NCI-H1417 treated with DMSO at 0.1 percent for 48 hours (cell line): ENCODE measurements around the gene NDUFB11.

Experiments used
- DNase-seq: peaks from one replicate; lab custom pipeline; 2025; lab: John Stamatoyannopoulos, UW

NDUFB11 gene

GRCh38 chrX:47174846-47175587 lies 30.5 kb upstream of the NDUFB11 start:
- DNase-seq = no peak

DNA sequence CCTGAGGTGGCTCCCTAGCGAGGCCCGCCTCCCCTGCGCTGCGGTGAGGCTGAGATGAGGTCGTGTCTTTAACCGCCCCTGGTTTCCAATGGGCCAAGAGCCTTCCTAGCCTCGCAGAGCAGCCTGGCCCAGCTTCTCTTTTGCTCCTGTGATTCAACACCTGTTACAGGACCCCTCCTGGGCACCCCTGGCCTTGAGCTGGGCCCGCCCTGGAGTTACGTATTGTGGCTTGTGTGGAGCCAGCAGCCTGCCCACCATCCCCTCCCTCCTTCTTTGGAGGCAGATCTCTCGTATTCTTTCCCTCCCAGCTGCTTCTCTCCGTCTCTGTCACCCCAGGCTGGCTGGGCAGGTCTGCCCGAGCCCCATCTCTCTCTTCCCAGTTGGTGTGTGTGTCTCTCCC lies 29.9 kb upstream of the NDUFB11 start:
- DNase-seq = no peak

- DNase-seq = no peak
Observed at GRCh38 chrX:47172971-47173792, 28.7 kb upstream of the NDUFB11 start.

DNA sequence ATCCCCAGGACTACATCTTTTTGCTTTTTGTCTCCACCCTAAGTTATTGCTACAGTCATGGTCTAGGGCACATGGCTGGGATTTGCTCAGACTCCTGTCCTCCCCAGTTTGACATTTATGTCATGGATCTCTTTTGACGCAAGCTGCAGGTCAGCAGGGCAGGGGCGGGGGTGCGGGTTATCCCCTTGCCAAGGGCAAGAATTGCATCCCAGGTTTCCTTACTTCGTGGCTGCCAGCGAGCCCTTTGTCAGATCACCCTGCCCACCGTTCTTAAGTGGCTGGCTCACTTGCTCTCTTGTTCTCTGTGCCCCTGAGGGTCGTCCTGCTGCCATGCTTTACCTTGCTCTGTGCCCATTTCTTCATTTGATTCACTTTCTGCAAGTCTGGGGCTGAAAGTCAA lies 28.0 kb upstream of the NDUFB11 start:
- no peak for DNase-seq

DNA sequence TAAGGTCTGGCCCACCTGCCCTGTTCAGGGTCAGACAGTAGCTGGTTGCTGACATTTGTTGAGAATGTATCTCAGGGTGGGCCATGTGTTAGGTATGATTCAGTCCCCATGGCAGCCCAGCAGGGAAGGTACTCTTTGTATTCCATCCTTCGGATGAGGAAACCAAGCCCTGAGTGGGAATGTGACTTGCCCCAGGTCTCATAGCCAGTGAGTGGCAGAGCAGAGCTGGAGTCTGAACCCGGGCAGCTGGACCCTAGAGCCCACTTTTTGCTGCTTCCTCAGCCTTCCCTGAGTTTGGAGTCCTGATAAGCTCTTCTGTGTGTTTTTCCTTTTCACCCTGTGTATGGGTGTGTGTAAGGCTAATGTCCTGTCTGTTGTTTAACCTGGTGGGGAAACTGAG lies 27.5 kb upstream of the NDUFB11 start:
- no peak for DNase-seq

DNA sequence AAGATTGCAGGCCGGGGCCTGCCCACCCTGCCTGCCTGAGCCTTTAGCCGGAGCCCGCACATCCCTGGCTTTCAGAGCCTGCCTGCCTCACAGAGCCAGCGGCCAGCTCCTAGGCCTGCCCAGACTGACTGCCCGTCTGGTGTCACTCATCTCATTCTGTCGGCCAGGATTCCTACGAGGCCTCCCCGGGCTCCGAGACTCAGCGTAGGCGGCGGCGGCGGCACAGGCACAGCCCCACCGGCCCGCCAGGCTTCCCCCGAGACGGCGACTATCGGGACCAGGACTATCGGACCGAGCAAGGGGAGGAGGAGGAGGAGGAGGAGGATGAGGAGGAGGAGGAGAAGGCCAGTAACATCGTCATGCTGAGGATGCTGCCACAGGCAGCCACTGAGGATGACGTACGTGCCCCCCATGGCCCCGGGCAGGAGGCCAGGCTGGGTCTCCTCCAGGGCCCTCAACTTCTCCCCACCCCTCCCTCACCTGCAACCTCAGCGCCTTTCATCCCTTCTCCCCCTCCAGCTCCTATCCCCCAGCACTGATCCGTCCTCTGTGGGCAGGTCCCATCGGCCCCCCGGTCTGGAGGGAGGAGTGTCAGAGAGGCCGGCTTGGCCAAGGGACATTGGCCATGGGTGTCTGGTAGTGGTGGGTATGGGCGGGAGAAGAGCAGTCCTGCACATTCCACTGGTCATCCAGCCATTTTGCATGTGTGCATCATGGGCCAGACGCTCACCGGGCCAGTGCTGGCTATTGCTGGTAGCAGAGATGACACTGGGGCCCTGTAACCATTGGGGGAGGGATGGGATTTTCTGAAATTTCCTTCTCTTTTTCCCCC lies 26.6 kb upstream of the NDUFB11 start:
- DNase-seq = no peak

- no peak for DNase-seq
Observed at GRCh38 chrX:47169726-47170515, 25.4 kb upstream of the NDUFB11 start.

GRCh38 chrX:47169273-47169672 lies 24.8 kb upstream of the NDUFB11 start:
- DNase-seq = no peak

- DNase-seq = no peak
Observed at GRCh38 chrX:47168495-47169073, 24.1 kb upstream of the NDUFB11 start.

DNA sequence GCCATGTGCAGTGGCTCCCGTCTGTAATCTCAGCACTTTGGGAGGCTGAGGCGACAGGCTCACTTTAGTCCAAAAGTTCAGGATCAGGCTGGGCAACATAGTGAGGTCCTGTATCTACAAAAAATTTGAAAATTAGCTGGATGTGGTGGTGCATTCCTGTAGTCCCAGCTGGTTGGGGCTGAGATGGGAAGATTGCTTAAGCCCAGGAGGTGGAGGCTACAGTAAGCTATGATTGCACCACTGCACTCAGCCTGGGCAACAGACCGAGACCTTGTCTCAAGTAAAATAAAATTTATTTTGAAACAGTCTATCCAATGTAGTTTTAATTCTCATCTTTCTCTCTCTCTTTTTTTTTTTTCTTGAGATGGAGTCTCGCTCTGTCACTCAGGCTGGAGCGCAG lies 21.6 kb upstream of the NDUFB11 start:
- DNase-seq = no peak

DNA sequence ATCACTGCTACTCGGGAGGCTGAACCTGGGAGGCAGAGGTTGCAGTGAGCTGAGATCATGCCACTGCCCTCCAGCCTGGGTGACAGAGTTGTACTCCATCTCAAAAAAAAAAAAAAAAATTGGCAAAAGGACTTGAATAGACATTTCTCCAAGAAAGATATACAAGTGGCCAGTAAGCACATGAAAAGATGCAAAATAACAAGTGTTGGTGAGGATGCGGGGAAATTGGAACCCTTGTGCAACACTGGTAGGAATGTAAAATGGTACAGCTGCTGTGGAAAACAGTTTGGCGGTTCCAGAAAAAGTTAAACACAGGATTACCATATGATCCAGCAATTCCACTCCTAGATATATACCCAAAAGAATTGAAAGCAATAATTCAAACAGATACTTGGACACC lies 19.9 kb upstream of the NDUFB11 start:
- no peak for DNase-seq

- no peak for DNase-seq
Observed at GRCh38 chrX:47162927-47163583, 18.6 kb upstream of the NDUFB11 start.

- no peak for DNase-seq
Observed at GRCh38 chrX:47160781-47161180, 16.3 kb upstream of the NDUFB11 start.

DNA sequence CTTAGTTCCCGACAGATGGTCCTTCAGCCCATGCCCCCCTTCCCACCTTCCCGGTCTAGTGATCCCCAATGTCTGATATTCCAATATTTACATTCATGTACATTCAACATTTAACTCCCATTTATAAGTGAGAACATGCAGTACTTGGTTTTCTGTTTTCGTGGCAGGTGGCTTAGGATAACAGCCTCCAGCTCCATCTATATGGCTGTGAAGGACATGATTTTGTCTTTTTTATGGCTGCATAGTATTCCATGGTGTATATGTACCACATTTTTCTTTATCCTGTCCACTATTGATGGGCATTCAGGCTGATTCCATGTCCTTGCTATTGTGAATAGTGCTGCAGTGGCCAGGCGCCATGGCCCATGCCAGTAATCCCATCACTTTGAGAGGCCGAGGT lies 14.3 kb upstream of the NDUFB11 start:
- no peak for DNase-seq

GRCh38 chrX:47158131-47158530 lies 13.6 kb upstream of the NDUFB11 start:
- DNase-seq = no peak

DNA sequence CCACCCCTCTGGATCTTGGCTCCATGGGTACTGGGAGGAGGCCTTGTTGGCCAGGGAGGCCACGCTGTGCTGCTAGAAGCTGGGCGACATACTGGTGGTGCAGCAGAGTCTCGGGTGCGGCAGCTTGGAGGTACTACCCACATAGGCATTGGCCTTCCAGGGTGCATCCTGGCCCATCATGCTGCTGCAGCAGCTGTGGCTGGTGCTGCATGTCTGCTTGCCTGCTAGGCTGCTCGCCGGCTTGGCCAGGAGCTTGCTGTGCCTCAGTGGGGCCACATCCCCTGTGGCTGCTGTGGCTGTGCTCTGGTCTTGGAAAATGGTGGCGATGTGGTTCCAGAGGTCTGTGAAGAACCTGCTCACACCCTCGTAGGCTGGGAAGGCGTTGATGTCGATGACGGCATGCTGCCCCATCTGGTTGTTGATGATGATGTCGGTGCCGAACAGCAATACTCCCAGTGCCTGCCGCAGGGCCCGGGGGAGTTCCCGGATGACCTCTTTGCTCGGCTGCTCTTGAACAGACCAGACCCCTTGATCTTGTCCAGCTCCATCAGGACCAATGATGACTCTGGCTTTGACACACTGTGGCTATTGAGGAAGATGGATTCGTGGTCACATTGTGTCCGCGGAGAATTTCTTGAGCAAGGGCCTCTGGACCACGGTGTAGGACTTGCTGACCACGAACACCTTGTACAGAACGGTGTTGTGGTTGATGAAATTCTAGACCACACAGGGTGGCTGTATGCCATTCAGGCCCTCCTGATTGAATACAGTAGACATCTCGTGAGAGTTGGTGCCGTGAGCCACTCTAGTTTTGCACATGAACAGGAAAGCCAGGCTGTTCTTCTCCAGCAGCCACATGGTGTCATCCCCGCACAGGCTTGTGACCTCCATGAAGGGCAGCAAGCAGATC lies 12.4 kb upstream of the NDUFB11 start:
- DNase-seq = no peak

GRCh38 chrX:47151435-47151834 lies 6.9 kb upstream of the NDUFB11 start:
- DNase-seq = no peak

- DNase-seq = no peak
Observed at GRCh38 chrX:47148946-47149345, 4.4 kb upstream of the NDUFB11 start.

DNA sequence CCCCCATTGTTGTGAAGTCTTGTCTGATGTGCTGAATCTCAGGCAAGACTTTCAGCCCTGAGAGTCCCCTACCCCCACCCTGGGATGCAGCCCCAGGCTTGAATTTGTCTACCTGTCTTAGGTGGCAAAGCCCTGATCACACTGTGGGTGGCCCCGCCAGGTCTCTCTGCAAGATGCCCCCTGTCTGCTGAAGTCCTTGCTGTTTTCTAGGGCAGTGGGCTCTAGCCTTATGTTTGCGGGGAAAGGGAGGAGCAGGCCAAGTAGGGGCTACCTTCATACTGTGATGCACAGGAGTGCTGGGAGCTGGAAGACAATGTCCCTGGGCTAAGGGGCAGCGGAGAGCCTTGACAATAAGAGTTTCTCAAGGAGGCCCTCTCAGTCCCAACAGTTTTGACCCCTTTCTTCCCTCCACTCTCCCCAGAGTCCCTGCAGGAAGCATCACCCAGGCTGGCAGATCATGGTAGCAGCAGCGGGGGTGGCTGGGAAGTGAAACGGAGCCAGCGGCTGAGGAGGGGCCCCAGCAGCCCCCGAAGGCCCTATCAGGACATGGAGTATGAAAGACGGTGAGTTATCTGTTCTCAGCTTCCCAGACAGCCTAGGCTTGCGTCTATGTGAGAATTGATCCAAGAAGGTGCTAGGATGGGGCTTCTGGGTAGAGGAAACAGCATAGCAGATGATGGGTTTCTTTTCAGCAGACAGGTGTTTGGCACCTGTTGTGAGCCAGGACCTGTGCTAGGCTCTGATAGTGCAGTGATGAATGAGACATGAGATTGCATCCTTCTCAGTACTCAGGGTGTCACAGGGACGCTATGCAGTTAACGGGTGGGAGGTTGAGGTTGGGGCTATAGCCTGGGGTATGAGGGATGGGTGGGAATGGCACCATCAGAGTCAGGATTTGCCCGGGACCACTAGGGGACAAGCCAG lies 2.7 kb upstream of the NDUFB11 start:
- DNase-seq = no peak
